T-helper 17 cell (primary cell): ENCODE measurements around the gene MRPL27. TPM values are rescaled to one million over a fixed set of nuclear protein-coding genes. Genes with fewer than 3 reads are reported as not detected.

ENCODE experiments used
- ATAC-seq: fragments of 150-1000 bp; cut with Tn5 transposase; 2 replicates; pipeline ENCODE4 v1.10.0; 2021; ENCODE audit warnings: mild to moderate bottlenecking, moderate library complexity
- DNase-seq, 3 donors: peaks; one replicate each; pipeline versions ENCODE4 v3.0.0 to v3.0.0-alpha.2; 2020 to 2021
- H3K9me3 ChIP-seq: one replicate; pipeline ENCODE4 v1.7.0; 2013; ENCODE audit warnings: low read length, mild to moderate bottlenecking; ENCODE audit not compliant: control insufficient read depth, poor library complexity, severe bottlenecking
- H3K27ac Mint-ChIP-seq: one replicate; pipeline ENCODE4 v1.8.0; 2022; ENCODE audit warnings: mild to moderate bottlenecking, moderate library complexity, mixed read lengths
- H3K27me3 Mint-ChIP-seq: one replicate; pipeline ENCODE4 v1.8.0; 2022; ENCODE audit warnings: mixed read lengths
- H3K36me3 Mint-ChIP-seq: one replicate; pipeline ENCODE4 v1.8.0; 2022; ENCODE audit warnings: low read depth, mixed read lengths
- H3K4me1 Mint-ChIP-seq: one replicate; pipeline ENCODE4 v1.8.0; 2022; ENCODE audit warnings: mild to moderate bottlenecking, mixed read lengths
- H3K4me3 Mint-ChIP-seq: one replicate; pipeline ENCODE4 v1.8.0; 2022; ENCODE audit warnings: mild to moderate bottlenecking, moderate library complexity, mixed read lengths
- total RNA-seq, 4 donors: library from RNA in 2 of 4; stranded (reverse) in 2 of 4; gene quantifications; one replicate each; pipeline ENCODE4 v1.2.3 and lab custom pipeline; 2022 to 2026

Gene MRPL27
- total RNA-seq, 2 donors from 2014 or later = 29.4 to 37.0 TPM

DNA sequence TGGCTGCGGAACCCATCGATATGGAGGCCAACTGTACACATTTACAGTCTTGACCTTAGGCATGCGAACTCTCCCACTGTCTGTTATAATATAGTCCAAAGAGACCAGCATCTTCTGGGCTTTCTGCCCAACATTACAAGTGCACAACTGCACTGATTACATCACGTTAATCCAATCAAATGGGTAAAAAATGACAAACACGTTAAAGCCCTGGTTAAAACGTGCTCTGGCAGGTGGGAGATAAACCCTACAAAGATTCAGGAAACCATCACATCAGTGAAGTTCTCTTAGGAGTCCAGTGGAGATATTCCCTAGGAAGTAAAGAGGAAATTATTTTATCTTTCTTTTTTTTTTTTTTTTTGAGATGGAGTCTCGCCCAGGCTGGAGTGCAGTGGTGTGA lies 50.7 kb downstream of the MRPL27 start:
- DNase-seq = no peak
- no peaks in the 10 kb centered on the region for H3K36me3 Mint-ChIP-seq
- no peak for ATAC-seq
- H3K4me1 Mint-ChIP-seq = peaks cover 5% of the 10 kb centered on the region
- peaks cover 5% of the 10 kb centered on the region for H3K27me3 Mint-ChIP-seq
- no peak overlapping the region for H3K27ac Mint-ChIP-seq
- no peak overlapping the region for H3K4me3 Mint-ChIP-seq
- no peaks in the 10 kb centered on the region for H3K9me3 ChIP-seq

DNA sequence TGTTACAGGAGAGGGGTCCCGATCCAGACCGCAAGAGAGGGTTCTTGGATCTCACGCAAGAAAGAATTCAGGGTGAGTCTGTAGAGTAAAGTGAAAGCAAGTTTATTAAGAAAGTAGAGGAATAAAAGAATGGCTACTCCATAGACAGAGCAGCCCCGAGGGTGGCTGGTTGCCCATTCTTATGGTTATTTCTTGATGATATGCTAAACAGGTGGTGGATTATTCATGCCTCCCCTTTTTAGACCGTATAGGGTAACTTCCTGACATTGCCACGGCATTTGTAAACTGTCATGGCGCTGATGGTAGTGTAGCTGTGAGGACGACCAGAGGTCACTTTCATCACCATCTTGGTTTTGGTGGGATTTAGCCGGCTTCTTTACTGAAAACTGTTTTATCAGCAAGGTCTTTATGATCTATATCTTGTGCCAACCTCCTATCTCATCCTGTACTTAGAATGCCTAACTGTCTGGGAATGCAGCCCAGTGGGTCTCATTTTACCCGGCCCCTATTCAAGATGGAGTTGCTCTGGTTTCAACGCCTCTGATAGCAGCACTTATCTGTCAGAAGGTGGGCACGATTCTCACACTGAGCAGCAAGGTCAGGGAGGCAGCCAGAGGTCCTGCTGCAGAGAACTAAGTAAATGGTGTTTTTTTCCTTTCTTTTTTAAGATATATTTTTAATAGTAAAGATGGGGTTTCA lies 53.5 kb downstream of the MRPL27 start:
- DNase-seq (no peak), ATAC-seq (no peak)
- Mint-ChIP-seq H3K27me3 (peaks cover 3% of the 10 kb centered on the region), H3K27ac (no peak overlapping the region), H3K4me1 (no peaks in the 10 kb centered on the region), H3K4me3 (no peak overlapping the region), H3K36me3 (no peaks in the 10 kb centered on the region)
- H3K9me3 ChIP-seq = no peaks in the 10 kb centered on the region

- H3K36me3 Mint-ChIP-seq = no peaks in the 10 kb centered on the region
- H3K27me3 Mint-ChIP-seq = peaks cover 11% of the 10 kb centered on the region
- DNase-seq = no peak
- peaks cover 3% of the 10 kb centered on the region for H3K4me1 Mint-ChIP-seq
- H3K4me3 Mint-ChIP-seq = no peak overlapping the region
- no peaks in the 10 kb centered on the region for H3K9me3 ChIP-seq
- no peak for ATAC-seq
- no peak overlapping the region for H3K27ac Mint-ChIP-seq
Measured at GRCh38 chr17:50318501-50319285, 54.3 kb downstream of the MRPL27 start.

Other genes with a start within 250 kb of the MRPL27 start
- gene SAMD14, start 243.0 kb downstream of the MRPL27 start, total RNA-seq = 1 to 10 TPM; 1.7 to 5.8 TPM
- gene PPP1R9B, start 222.5 kb downstream of the MRPL27 start, total RNA-seq = 100 to 1,000 TPM in 1 of 2 donors, 10 to 100 TPM in 1; 82.9 to 111 TPM
- not detected for gene SGCA, start 207.2 kb downstream of the MRPL27 start, total RNA-seq
- gene COL1A1, start 171.6 kb downstream of the MRPL27 start, total RNA-seq = 10 to 100 TPM; 15.4 to 16.6 TPM
- gene TMEM92, start 98.7 kb downstream of the MRPL27 start, total RNA-seq = not detected
- 10 to 100 TPM; 19.2 to 20.4 TPM for gene XYLT2, start 27.1 kb downstream of the MRPL27 start, total RNA-seq
- gene EME1, start within 50 bp of the MRPL27 start, total RNA-seq = 1 to 10 TPM in 1 of 2 donors, under 1 TPM in 1; 0.55 to 1.3 TPM
- 10 to 100 TPM; 45.2 to 51.9 TPM for gene LRRC59, start 24.3 kb upstream of the MRPL27 start, total RNA-seq
- gene ACSF2, start 53.0 kb upstream of the MRPL27 start, total RNA-seq = 10 to 100 TPM; 16.4 to 21.8 TPM
- gene CHAD, start 95.7 kb upstream of the MRPL27 start, total RNA-seq = not detected
- 10 to 100 TPM; 49.2 to 59.6 TPM for gene RSAD1, start 105.7 kb upstream of the MRPL27 start, total RNA-seq
- 1 to 10 TPM; 1.2 to 1.3 TPM for gene MYCBPAP, start 135.3 kb upstream of the MRPL27 start, total RNA-seq
- not detected for gene EPN3, start 159.6 kb upstream of the MRPL27 start, total RNA-seq
- gene SPATA20, start 174.0 kb upstream of the MRPL27 start, total RNA-seq = 10 to 100 TPM; 11.3 to 16.4 TPM
- under 1 TPM; 0.05 to 0.18 TPM for gene CACNA1G, start 187.5 kb upstream of the MRPL27 start, total RNA-seq